HG03558 (cell line): ENCODE measurements around the gene CCDC110.
A peak's percentile ranks its signal among the peaks of the same experiment; 100 is the strongest.

Experiments used
- ATAC-seq: cut with Tn5 transposase; IDR thresholded peaks from one replicate; pipeline ENCODE4 v1.9.1; 2021; ENCODE audit warnings: moderate number of reproducible peaks; ENCODE audit not compliant: unreplicated experiment; ENCODE audit errors: extremely low read depth

CCDC110 gene

DNA sequence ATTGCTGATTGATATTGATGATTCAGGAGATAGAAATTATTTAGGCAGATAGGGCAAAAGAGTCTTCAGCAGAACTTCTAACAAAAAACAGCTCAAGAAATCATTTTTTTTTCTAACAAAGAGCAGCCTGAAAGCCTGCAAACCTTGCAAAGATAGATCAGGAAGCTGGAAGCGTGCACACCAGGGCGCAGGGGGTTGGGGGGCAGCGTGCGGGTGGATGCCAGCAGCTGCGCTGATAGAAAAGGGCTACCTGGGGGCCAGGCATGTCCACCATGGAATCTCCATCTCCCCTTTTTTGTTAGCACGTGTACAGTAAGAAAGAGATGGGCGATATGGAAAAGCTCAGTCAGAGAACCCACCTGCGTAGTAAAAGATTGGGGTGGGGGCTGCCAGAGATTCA lies 1.7 kb upstream of the CCDC110 start:
- no peak for ATAC-seq

DNA sequence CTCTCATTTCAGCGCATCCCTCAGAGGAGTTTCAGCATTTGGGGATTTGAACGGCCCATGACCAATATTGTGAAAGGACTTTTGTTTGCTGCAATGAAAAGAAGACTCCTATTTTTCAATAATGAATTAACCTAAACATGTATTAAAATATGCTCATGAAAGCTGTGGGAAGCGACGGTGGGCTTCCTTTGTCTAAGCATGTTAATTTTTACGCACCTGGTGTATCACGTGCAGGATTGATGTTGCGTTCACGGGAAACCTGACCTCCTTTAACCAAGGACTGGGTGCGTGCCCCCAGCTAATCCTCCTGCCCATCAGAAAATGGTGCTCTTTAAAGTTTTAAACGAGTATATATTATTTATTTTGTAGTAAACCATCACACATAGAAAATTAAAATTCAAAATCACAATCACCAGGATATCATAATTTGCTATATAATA lies 590 bp upstream of the CCDC110 start:
- no peak for ATAC-seq

DNA sequence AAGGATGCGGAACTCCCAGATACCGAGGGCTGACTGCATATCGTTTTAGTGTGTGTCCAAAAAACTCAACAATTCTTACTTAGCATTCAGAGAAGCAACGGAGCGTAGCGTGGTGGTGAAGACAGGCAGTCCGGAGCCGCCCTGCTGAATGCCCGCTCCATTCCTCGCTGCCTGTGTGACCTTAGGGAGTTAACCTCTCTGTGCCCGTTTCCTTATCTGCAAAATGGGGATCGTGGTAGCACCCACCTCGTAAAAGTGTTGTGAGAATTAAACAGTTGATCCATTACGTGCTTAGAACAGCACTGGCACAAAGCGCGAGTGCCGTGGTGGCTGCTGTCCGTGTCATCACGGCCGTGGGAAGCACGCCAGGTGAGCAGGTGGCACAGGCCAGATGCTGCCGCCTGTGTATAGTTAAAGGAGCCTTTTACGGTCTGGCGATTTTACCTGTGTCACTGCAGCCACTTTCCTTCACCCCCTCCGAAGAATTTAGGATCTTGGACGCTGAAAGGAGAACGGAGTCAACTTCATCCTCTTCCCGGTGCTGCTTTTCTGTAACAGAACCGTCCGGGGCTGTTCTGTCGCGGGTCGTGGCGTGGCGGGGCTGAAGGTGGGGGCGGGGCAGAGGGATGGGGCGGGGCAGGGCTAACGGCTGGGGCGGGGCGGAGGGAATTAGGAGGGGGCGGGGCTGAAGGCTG lies 885 bp downstream of the CCDC110 start:
- no peak for ATAC-seq

DNA sequence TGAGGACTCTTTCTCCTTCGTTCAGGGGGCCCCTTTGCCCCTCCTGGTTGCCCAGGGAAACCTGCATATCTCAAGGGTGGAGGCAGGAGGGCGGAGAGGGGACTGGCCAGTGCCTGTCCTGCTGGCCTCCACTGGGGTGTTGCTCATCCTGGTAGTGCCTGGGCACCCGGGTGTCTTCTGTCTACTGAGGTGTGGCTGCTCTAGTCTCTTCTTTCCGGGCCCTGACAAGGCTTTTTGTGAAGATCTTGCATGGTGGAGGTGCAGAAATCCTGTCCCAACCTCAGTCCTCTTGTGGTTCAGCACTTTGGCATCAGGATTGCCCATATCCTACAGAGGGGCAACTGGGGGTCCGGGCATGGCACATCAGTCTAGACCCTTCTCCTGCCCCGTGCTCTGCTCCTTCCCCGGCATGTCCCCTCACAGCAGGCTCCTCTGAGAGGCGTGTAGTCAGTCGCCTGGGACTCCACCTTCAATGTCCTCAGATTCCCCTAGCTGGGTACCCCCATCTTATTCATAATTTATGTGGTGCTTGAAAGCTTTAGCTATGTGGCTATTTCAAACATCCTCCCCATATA lies 1.9 kb downstream of the CCDC110 start:
- no peak for ATAC-seq

DNA sequence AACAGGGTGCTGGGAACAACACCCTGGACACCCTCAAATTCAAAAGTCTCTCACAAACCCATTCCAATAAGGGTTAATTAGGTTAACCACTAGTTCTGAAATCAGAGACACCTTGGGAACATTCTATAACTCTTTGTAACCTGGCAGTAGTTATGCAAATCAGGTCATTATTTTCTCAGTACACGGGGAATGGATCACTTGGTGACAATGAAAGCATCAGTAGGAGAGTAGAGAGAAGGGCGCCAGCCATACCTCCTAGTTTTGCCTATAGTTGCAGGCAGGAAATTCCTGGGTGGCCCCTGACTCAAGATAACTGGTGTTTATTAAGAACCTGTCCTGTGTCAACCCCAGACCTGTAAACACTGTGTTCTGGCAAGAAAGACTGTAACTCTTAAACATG lies 2.5 kb downstream of the CCDC110 start:
- no peak for ATAC-seq

DNA sequence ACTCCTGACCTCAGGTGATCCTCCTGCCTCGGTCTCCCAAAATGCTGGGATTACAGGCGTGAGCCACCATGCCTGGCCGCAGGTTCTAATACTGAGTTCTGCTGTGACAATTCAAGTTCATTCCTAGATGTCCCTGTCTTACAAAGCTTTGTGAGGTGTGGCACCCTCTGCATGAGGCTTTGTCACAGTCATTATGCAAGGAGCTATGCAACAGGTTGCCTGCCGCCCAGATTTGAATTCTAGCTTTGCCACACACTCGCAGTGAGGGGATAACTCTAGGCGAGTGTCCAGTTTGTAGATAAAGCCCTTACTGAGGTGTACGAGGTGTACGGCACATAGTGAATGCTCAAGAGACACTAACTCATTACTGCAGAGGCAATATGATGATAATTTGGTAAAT lies 3.5 kb downstream of the CCDC110 start:
- no peak for ATAC-seq

DNA sequence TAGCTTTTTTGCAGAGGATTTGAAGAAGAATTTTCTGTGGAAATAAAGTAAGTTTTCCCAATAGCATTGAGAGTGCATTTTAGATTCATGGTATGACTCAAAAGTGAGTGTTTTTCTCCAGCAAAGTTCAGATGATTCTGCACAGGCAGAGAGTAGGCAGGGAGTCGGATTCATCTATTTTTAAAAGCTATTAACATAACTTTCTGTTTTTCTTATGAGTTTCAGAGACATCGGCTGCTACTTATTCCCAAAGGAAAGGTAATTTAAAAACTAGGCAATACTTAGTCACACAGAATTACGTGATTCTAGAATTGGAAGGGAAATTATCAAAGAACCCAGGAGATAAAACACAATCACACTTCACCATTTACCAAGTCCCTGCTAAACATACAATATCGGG lies 4.4 kb downstream of the CCDC110 start:
- no peak for ATAC-seq

DNA sequence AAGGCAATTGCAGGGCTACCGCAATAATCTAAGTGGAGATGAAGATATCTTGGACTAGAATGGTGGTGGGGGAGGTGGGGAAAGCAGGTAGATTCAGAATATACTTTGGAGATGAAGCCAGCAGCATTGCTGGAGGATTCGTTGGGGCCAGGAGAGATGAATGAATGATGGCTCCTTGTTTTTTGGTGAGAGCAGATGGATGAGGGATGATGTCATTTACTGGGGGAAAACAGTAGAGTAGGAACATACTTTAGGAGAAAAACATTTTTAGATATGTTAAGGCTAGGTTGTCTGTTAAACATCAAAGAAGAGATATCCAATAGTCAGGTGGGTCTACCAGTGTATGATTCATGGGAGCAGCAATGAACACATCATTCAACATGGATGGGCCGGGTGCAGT lies 5.8 kb downstream of the CCDC110 start:
- no peak for ATAC-seq

DNA sequence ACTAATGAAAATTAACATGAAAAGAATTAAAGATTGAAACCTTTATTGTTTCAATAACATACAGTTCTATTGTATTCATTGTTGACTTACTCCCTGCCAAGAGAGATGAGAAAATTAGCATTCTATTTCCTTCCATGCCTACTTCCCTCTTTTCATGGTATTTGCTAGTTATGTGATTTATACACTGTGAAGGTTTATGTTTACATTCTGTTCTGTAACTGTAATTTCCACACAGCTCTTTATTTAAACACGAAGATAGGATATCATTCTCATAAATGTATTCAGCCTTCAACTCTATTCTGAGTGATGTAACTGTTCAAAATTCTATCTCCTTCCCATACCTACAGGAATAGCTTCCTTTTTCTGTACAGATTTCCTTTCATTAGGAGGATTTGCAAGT lies 6.6 kb downstream of the CCDC110 start:
- ATAC-seq, result no peak

DNA sequence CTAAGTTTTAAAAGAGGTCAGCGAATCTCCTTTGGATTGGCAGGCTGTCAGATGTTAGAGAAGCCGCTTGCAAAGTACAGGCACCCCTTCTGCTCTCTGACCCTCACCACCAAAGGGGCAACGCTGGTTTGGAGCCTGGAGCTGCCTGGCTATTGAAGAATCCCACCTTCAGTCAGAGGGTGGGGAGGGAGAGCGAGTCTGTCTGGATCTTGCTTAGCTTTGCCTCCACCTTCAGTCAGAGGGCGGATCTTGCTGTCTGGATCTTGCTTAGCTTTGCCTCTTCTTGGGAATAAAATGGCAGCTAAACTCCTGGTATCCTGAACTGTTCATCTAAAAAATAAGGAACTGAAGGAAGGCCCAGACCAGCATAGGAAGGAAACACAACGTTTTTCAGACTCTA lies 7.3 kb downstream of the CCDC110 start:
- ATAC-seq, result no peak

DNA sequence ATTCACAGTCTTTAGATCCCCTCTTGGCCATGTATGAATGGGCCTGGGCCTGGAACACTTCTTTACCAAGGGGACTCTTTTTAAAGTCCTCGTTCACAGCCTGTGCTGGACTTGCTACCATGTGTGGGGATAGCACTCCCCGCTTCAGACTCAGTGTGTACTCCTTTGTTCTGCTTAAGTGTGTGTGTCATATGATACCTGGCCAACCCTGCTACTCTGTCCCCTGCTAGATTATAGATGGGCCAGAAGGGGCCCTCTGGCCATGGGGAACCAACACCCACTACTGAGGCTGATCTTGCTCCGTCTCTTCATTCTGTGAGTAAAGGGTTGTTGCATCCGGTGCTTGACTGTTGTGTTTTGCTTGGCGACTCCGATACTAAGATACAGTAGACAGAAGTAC lies 8.0 kb downstream of the CCDC110 start:
- ATAC-seq, result no peak

DNA sequence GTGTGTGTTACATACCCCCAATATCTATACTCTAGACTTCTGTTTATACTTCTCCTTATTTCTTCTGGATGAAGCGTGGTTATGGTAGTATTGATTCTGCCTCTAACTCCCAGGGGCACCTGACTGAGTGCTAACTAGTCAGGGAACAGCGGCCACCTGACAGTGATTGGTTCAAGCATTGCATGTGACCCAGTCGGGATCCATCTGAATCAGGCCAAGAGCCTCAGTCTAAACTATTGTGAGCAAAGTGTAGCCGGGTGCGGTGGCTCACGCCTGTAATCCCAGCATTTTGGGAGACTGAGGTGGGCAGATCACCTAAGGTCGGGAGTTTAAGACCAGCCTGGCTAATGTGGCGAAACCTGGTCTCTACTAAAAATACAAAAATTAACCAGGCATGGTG lies 10.0 kb downstream of the CCDC110 start:
- no peak for ATAC-seq

DNA sequence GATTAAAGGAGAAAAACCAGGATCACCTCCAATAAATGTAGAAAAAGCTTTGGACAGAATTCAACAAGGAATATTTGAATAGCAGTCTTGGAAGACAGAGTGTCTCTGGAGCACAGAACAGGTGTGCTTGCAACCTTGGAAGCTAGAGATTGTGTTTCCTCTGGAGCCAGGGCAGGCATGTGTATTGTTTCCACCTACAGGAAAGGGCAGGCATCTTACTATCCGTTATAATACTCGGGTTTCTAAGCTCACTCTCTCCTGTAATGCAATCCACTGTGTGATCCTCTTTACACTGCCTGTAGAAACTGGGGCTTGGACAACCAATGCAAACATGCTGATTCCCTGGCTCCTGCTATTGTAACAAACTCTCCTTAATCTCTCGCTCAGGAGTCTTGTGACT lies 14.4 kb downstream of the CCDC110 start:
- ATAC-seq, result no peak

DNA sequence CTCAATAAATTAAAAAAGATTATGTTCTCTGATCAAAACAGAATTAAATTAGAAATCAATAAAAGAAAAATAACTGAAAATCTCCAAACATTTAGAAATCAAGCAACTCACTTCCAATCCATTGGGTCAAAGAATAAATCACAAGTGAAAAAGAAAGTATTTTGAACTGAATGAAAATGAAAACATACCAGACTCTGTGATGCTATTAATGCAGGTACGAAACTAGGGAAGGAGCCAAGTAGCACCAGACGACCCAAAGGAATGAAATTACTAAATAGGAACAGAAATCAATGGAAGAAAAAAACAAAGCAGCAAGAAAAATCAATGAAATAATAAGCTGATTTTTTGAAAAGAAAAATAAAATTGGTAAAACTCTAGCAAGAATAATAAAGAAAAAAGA lies 15.4 kb downstream of the CCDC110 start:
- ATAC-seq, result no peak

DNA sequence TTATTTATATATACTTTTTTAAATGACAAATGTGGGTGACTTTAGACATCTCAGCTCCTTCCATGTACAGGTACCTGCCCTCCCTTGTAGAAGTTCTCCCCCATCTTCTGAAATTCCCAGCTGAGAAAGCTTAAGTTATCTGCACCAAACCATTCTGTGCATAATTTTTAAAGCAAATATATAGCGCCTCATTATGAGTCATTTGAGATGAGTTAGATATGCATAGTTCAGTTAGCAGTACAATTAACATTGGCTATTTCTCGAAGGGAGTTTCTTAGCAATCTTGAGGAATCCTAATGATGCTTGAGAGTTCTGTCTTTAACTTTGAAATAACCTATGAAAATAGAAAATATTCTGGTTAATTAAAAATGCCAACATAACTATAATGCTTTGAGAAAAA lies 26.3 kb downstream of the CCDC110 start:
- no peak for ATAC-seq

DNA sequence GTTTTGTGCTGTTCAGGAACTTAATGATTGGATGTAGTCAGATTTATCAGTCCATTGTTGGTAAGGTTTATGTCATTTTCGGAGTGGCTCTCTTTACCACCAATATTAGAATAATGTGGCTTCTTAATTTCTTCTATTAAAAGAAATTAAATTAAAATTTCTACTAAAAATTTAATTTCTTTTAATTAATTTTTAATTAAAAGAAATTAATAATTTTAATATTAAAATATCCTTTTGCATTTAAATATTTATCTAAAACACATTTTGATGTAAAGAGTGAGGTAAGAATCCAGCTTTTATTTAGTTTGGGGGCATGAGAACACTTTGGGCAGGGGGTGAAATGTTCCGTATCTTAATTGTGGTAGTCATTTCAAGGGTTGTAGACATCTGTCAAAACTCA lies 30.1 kb downstream of the CCDC110 start:
- no peak for ATAC-seq

DNA sequence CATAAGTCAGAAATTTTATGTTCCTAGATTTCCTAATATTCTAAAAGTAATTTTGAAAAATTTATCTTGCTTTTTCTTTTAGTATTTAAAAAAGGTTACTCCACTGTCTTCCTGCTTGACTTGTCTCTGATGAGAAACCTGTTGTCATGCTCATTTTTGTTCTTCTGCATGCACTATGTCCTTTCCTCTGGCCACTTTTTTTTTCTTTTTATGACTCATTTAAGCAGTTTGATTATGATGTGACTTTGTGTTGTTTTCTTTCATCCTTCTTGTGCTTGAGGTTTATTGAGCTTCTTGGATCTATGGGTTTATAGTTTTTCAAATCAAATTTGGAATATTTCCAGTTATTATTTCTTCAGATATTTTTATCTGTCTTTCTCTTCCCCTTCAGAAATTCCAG lies 33.7 kb downstream of the CCDC110 start:
- peak; percentile 81 for ATAC-seq

DNA sequence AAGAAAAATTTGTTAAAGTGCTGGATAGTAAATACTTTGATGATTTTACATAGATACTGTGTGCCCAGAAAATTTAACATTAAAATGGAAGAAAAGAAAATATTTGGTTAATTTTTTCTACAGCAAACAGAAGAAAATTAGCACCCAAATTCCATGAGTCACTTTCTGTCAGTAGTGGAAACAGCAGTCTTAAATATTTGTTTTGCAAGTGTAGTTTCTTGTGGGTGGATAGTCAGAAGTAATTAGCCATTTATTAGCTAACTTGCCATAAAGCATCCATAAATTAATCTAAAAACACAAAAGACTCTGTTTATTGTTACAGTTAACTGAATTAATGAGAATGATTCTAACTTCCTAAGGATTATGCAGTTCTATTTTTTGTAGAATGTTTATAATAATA lies 36.1 kb downstream of the CCDC110 start:
- ATAC-seq, result no peak

DNA sequence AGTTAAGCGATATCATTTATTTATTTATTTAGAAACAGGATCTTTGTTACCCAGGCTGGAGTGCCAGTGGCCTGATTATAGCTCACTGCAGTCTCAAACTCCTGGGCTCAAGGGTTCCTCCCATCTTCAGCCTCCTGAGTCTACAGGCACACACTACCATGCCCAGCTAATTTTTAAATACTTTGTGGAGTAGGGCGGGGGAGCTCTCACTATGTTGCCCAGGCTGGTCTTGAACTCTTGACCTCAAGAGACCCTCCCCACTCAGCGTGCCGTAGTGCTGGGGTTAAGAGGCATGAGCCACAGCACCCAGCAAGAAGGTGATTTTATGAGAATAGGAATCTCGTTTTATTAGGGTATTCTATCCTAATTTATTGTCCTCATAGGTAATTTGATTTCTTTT lies 41.9 kb downstream of the CCDC110 start:
- no peak for ATAC-seq

DNA sequence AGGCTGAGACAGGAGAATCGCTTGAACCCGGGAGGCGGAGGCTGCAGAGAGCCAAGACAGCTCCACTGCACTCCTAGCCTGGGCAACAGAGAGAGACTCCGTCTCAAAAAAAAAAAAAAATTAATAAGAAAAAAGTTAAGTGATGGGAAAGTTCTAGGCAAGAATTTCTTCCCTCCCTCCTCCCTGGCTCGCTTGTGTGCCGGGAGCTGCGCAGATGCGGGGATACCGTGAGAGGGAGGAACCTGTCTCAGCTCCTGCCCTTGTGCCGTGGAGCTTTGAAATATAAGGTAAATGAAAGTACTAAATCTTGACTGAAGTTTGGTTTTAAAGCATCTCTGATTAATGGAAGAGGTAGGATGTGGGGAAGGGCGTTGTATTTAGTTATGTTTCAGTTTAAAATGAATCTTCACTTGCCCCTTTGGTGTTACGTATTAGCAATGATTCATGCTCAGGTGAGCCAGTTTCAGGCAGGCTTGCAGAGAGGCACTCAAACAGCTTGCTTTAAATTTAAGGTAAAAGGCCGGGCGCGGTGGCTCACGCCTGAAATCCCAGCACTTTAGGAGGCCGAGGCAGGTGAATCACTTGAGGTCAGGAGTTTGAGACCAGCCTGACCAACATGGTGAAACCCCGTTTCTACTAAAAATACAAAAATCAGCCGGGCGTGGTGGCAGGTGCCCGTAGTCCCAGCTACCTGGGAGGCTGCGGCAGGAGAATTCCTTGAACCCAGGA lies 44.4 kb downstream of the CCDC110 start:
- no peak for ATAC-seq

DNA sequence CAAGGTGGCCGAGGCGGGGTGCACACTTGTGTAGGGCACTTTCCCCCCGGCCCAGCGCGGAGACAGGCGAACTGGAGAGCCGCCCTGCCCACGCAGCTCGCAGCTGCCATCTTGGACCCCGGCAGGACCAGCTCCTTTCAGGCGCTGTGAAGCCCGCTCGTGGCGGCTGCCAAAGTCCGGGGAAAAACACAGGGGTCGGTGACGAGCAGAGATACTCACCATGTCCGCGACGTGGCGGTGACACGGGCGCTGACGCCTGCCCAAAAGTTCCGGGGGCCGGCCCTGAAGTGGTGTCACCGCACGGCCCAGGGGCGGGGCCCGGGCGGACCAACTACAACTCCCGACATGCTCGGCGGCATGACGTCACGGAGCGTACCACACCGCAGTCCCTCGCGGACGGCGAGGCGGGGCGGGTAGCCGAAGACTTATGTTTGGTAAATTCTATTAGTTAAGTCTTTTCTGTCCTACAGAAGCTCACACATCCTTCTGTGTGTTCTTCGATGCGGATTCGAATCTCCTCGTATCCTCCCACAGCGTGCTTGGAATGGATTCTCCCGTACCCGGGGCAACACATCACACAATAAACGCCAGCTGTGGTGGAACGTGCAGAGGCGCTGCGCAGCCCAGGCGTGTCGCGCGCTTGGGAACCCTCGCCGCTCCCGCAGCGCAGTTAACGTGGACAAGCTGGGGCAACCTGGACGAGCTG lies 45.7 kb downstream of the CCDC110 start, which contains the start of gene UFSP2:
TSS of gene UFSP2 (minus strand) at position 318 of the 706 bp plus-strand sequence. CDS start at position 222, 96 bp downstream.
- ATAC-seq, result peak; percentile 87
